ENCODE data around the gene NDUFB3. TPM values are rescaled to one million over a fixed set of nuclear protein-coding genes. Genes with fewer than 3 reads are reported as not detected.

The NDUFB3 gene
- total and polyA plus RNA-seq, 2 experiments from 2014 or later = 34.3 to 230 TPM

- TF ChIP-seq EZH2phosphoT487 (IDR thresholded peaks at IDR 0.05; ENCODE audit: unreplicated experiment) (no peak), CREB1 (CRISPR knock-in tag; IDR thresholded peaks at IDR 0.05; ENCODE audit: low read depth) (no peak), ETS1 (IDR thresholded peaks at IDR 0.05) (no peak), POLR2AphosphoS5 (IDR thresholded peaks at IDR 0.05; ENCODE audit: low read depth) (no peak)
- TF ChIP-seq, protein P1, sequence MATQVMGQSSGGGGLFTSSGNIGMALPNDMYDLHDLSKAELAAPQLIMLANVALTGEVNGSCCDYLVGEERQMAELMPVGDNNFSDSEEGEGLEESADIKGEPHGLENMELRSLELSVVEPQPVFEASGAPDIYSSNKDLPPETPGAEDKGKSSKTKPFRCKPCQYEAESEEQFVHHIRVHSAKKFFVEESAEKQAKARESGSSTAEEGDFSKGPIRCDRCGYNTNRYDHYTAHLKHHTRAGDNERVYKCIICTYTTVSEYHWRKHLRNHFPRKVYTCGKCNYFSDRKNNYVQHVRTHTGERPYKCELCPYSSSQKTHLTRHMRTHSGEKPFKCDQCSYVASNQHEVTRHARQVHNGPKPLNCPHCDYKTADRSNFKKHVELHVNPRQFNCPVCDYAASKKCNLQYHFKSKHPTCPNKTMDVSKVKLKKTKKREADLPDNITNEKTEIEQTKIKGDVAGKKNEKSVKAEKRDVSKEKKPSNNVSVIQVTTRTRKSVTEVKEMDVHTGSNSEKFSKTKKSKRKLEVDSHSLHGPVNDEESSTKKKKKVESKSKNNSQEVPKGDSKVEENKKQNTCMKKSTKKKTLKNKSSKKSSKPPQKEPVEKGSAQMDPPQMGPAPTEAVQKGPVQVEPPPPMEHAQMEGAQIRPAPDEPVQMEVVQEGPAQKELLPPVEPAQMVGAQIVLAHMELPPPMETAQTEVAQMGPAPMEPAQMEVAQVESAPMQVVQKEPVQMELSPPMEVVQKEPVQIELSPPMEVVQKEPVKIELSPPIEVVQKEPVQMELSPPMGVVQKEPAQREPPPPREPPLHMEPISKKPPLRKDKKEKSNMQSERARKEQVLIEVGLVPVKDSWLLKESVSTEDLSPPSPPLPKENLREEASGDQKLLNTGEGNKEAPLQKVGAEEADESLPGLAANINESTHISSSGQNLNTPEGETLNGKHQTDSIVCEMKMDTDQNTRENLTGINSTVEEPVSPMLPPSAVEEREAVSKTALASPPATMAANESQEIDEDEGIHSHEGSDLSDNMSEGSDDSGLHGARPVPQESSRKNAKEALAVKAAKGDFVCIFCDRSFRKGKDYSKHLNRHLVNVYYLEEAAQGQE (IDR thresholded peaks at IDR 0.05; ENCODE audit: unreplicated experiment) = no peak
These were observed 365 bp downstream of the NDUFB3 start (continued) for GRCh38 chr2:201072201-201072530.

GRCh38 chr2:201073071-201073470 lies 1.3 kb downstream of the NDUFB3 start:
- H3K4me3 ChIP-seq = peak overlapping the region; percentile 69
- H3K27ac Mint-ChIP-seq = no peak overlapping the region

GRCh38 chr2:201074996-201075395 lies 3.2 kb downstream of the NDUFB3 start:
- H3K79me2 ChIP-seq (replicated peaks; ENCODE audit: insufficient read depth) = peaks cover 26% of the 10 kb centered on the region
- no peak for ATAC-seq
- Mint-ChIP-seq H3K4me1 (peaks cover 11% of the 10 kb centered on the region; the same call in 2 of the 3 replicates), H3K36me3 (ENCODE audit: low read depth) (peaks cover 3% of the 10 kb centered on the region; the same call in 2 of the 3 replicates), H3K4me3 (no peak overlapping the region), H3K27ac (no peak overlapping the region), H3K9me3 (no peaks in the 10 kb centered on the region; the same call in 2 of the 3 replicates), H3K27me3 (ENCODE audit: insufficient read depth, low read depth, poor library complexity) (no peaks in the 10 kb centered on the region)
- no peak overlapping the region for H3K4me2 ChIP-seq
- H3K27ac ChIP-seq (ENCODE audit: low read depth) = no peak overlapping the region
- DNase-seq (ENCODE audit: low spot score) = no peak
- H3F3A ChIP-seq (replicated peaks; ENCODE audit: low read depth) = no peaks in the 10 kb centered on the region
- H3K9me2 ChIP-seq (ENCODE audit: insufficient read depth) = no peaks in the 10 kb centered on the region
- no peak overlapping the region for H3K4me3 ChIP-seq
- no peaks in the 10 kb centered on the region for H4K20me1 ChIP-seq (replicated peaks; ENCODE audit: insufficient read depth)
- peaks cover 4% of the 10 kb centered on the region; the same call in 1 of the 2 replicates for H3K4me1 ChIP-seq (ENCODE audit: insufficient read depth)
- H3K36me3 ChIP-seq (ENCODE audit: insufficient read depth) = no peaks in the 10 kb centered on the region
- no peak overlapping the region for H2AFZ ChIP-seq
- H3K27me3 ChIP-seq (ENCODE audit: insufficient read depth) = no peaks in the 10 kb centered on the region
- TF ChIP-seq EZH2 (IDR thresholded peaks at IDR 0.05; ENCODE audit: low read depth, unreplicated experiment) (no peak), JUNB (IDR thresholded peaks at IDR 0.05; ENCODE audit: unreplicated experiment) (no peak), NANOG (IDR thresholded peaks at IDR 0.05; ENCODE audit: borderline replicate concordance) (no peak), ZNF114 (CRISPR knock-in tag; IDR thresholded peaks at IDR 0.05) (no peak), POLR2AphosphoS5 (IDR thresholded peaks at IDR 0.05; ENCODE audit: low read depth) (no peak)
- TF ChIP-seq, protein P1 (IDR thresholded peaks at IDR 0.05; ENCODE audit: unreplicated experiment) = no peak

More at GRCh38 chr2:201073071-201073470, 1.3 kb downstream of the NDUFB3 start:
- peak overlapping the region; percentile 83 for H3K4me2 ChIP-seq
- Mint-ChIP-seq H3K4me3 (peak overlapping the region; percentile 95), H3K27me3 (ENCODE audit: insufficient read depth, low read depth, poor library complexity) (no peaks in the 10 kb centered on the region), H3K4me1 (peaks cover 17% of the 10 kb centered on the region; the same call in 2 of the 3 replicates), H3K9me3 (no peaks in the 10 kb centered on the region; the same call in 2 of the 3 replicates), H3K36me3 (ENCODE audit: low read depth) (no peaks in the 10 kb centered on the region)
- H3K79me2 ChIP-seq (replicated peaks; ENCODE audit: insufficient read depth) = peaks cover 39% of the 10 kb centered on the region
- DNase-seq (ENCODE audit: low spot score) = no peak
- H3K27ac ChIP-seq (ENCODE audit: low read depth) = no peak overlapping the region
- H2AFZ ChIP-seq = no peak overlapping the region
- no peaks in the 10 kb centered on the region for H3K9me2 ChIP-seq (ENCODE audit: insufficient read depth)
- TF ChIP-seq STAT1 (IDR thresholded peaks at IDR 0.05; ENCODE audit: unreplicated experiment) = no peak
- TF ChIP-seq EZH2phosphoT487 (IDR thresholded peaks at IDR 0.05; ENCODE audit: unreplicated experiment) = no peak
- no peak for TF ChIP-seq JUNB (IDR thresholded peaks at IDR 0.05; ENCODE audit: unreplicated experiment)
- no peak for TF ChIP-seq EZH2 (IDR thresholded peaks at IDR 0.05; ENCODE audit: low read depth, unreplicated experiment)
- no peak for ATAC-seq
- peaks cover 4% of the 10 kb centered on the region; the same call in 1 of the 2 replicates for H3K4me1 ChIP-seq (ENCODE audit: insufficient read depth)
- H3K27me3 ChIP-seq (ENCODE audit: insufficient read depth) = no peaks in the 10 kb centered on the region
- no peaks in the 10 kb centered on the region for H4K20me1 ChIP-seq (replicated peaks; ENCODE audit: insufficient read depth)
- H3K36me3 ChIP-seq (ENCODE audit: insufficient read depth) = no peaks in the 10 kb centered on the region
- H3F3A ChIP-seq (replicated peaks; ENCODE audit: low read depth) = no peaks in the 10 kb centered on the region

Data from GM23338 (cell line).